Measurements from ENCODE around the gene ANKRD28. TPM values are rescaled to one million over a fixed set of nuclear protein-coding genes. Genes with fewer than 3 reads are reported as not detected.
"Not testable (repeated sequence)": the region's sequence is repeated elsewhere in the genome, so short reads cannot be mapped to it uniquely, and the experiment has no call there.

Gene ANKRD28
- total RNA-seq, 1 donor from 2014 or later: 45.9 TPM

GRCh38 chr3:15638891-15639262, 158.9 kb downstream of the ANKRD28 start:
- DNase-seq (ENCODE audit: extremely low read depth, low read depth, low spot score): no peak

GRCh38 chr3:15638193-15638890, 159.4 kb downstream of the ANKRD28 start:
- DNase-seq (ENCODE audit: extremely low read depth, low read depth, low spot score): no peak

GRCh38 chr3:15637131-15637951, 160.4 kb downstream of the ANKRD28 start:
- no peak for DNase-seq (ENCODE audit: extremely low read depth, low read depth, low spot score)

- peak; percentile 92 for DNase-seq (ENCODE audit: extremely low read depth, low read depth, low spot score)
These were observed 161.6 kb downstream of the ANKRD28 start for GRCh38 chr3:15636028-15636709.

- DNase-seq (ENCODE audit: extremely low read depth, low read depth, low spot score): no peak
These were observed 162.6 kb downstream of the ANKRD28 start for GRCh38 chr3:15635121-15635661.

GRCh38 chr3:15634671-15635070, 163.1 kb downstream of the ANKRD28 start:
- DNase-seq (ENCODE audit: extremely low read depth, low read depth, low spot score): no peak

GRCh38 chr3:15633766-15634598, 163.8 kb downstream of the ANKRD28 start:
- no peak for DNase-seq (ENCODE audit: extremely low read depth, low read depth, low spot score)

- DNase-seq (ENCODE audit: extremely low read depth, low read depth, low spot score): no peak
These were observed 164.6 kb downstream of the ANKRD28 start for GRCh38 chr3:15633159-15633558.

- no peak for DNase-seq (ENCODE audit: extremely low read depth, low read depth, low spot score)
These were observed 165.6 kb downstream of the ANKRD28 start for GRCh38 chr3:15632212-15632580.

GRCh38 chr3:15631426-15632211, 166.2 kb downstream of the ANKRD28 start:
- no peak for DNase-seq (ENCODE audit: extremely low read depth, low read depth, low spot score)

- peak; percentile 86 for DNase-seq (ENCODE audit: extremely low read depth, low read depth, low spot score)
These were observed 167.0 kb downstream of the ANKRD28 start for GRCh38 chr3:15630646-15631350.

GRCh38 chr3:15629860-15630597, 167.8 kb downstream of the ANKRD28 start:
- DNase-seq (ENCODE audit: extremely low read depth, low read depth, low spot score): peak; percentile 90

- DNase-seq (ENCODE audit: extremely low read depth, low read depth, low spot score): no peak
These were observed 168.8 kb downstream of the ANKRD28 start for GRCh38 chr3:15628967-15629366.

- DNase-seq (ENCODE audit: extremely low read depth, low read depth, low spot score): no peak
These were observed 174.0 kb downstream of the ANKRD28 start for GRCh38 chr3:15623535-15624440.

GRCh38 chr3:15619659-15620464, 177.9 kb downstream of the ANKRD28 start:
- DNase-seq (ENCODE audit: extremely low read depth, low read depth, low spot score): not testable (repeated sequence)

All from glomerular endothelial cell (primary cell).